Lower lobe of right lung (tissue), 2 donors: Measurements from ENCODE around the gene UBE2L5. TPM values are rescaled to one million over a fixed set of nuclear protein-coding genes. Genes with fewer than 3 reads are reported as not detected.

ENCODE experiments used
- ATAC-seq, 2 donors: fragments of 200-7000 bp; cut with Tn5 transposase; one replicate each; pipeline ENCODE4 v1.9.1; 2020 to 2022; ENCODE audit warnings: mild to moderate bottlenecking in 2 of 2, moderate library complexity in 2 of 2
- DNase-seq: peaks from one replicate; pipeline ENCODE4 v3.0.0-alpha.2; 2020
- H3K27ac ChIP-seq: fragments of 200-600 bp; one replicate; pipeline ENCODE4 v1.8.0; 2022
- H3K27me3 ChIP-seq: fragments of 200-600 bp; one replicate; pipeline ENCODE4 v1.8.0; 2022; ENCODE audit warnings: low read depth
- H3K36me3 ChIP-seq: fragments of 200-600 bp; one replicate; pipeline ENCODE4 v1.8.0; 2022; ENCODE audit warnings: mild to moderate bottlenecking
- H3K4me1 ChIP-seq: fragments of 200-600 bp; one replicate; pipeline ENCODE4 v1.8.0; 2022
- H3K4me3 ChIP-seq: fragments of 200-600 bp; one replicate; pipeline ENCODE4 v1.8.0; 2022; ENCODE audit warnings: mild to moderate bottlenecking
- H3K9me3 ChIP-seq: fragments of 200-600 bp; one replicate; pipeline ENCODE4 v1.8.0; 2022
- CTCF ChIP-seq: fragments of 200-600 bp; IDR thresholded peaks from one replicate; pipeline ENCODE4 v1.8.0; 2022; ENCODE audit warnings: antibody characterized with exemption, mild to moderate bottlenecking
- intact Hi-C: fragments of 100-400 bp; cut with DNase I; formaldehyde crosslinking; loops from one replicate; pipeline ENCODE4 v1.11.0; 2022
- total RNA-seq: library from RNA; stranded (reverse); fragmentation: NEBNext Ultra II Directional; extraction: Animal tissue kit (Norgen Biotek cat#: 25700); gene quantifications from one replicate; pipeline ENCODE4 v1.2.1, GENCODE V29; 2021
- donor health status: DM: no; HTN: yes; CAD: no; lungs with severe emphysema.

UBE2L5 gene
- total RNA-seq, 1 donor from 2014 or later, result not detected

DNA sequence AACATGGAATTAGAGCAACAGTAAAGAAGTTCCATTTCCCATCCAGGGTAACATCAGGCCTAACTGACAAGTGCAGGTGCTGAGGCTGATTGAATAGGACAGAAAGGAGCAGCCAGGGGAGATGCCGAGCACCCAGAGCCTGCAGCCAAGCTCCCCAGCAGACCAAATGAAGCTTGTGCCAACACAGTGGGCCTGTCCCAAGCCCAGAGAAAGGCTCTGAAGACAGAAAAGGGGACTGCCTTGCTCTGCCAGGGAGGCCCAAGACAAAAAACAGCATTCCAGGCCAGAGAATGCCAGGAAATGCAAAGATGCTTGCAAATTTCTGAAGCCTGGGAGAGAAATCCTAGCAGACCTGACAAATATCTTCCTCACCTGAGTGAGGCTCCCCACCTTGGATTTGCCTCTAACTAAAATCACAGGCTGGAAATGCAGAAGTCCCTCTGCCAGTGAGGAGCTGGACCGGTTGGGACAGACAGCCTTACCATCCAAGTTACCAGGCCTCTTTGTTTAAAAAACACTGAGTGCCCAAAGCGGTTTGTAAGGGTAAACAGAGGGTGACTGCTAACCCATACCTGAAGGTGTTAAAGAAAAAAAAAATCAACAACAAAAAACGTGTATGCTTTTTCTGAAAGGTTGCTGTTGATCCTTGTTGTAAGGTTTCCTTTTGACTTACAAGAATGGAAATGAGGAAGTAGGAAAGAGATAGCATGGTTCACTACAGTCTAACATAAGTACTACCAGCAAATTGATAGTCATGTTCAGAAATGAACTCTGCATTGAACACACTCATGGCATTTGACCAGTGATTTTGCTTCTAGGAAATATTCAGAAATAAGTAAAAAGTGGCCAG, 55.3 kb downstream of the UBE2L5 start:
- H3K27ac ChIP-seq, result no peak overlapping the region
- DNase-seq (no peak), ATAC-seq (no peak)
- no peaks in the 10 kb centered on the region for H3K27me3 ChIP-seq
- intact Hi-C loops, result no loop called here
- H3K36me3 ChIP-seq, result no peaks in the 10 kb centered on the region
- no peaks in the 10 kb centered on the region for H3K4me1 ChIP-seq
- no peaks in the 10 kb centered on the region for H3K9me3 ChIP-seq
- no peak overlapping the region for H3K4me3 ChIP-seq
- no peak for TF ChIP-seq CTCF

Other genes with a start within 250 kb of the UBE2L5 start
- gene KATNAL1, start 114.9 kb upstream of the UBE2L5 start, total RNA-seq, result 18.4 TPM
- gene HMGB1, start 43.4 kb downstream of the UBE2L5 start, total RNA-seq, result 221 TPM
- gene USPL1, start 195.4 kb downstream of the UBE2L5 start, total RNA-seq, result 14.9 TPM